NB4 (cell line): ENCODE data around the gene LIMS1.

Experiments
- CTCF ChIP-seq: IDR thresholded peaks from one replicate; pipeline ENCODE4 v1.5.1; 2012; ENCODE audit warnings: low read depth, low read length
- MAX ChIP-seq: IDR thresholded peaks from 2 replicates; pipeline ENCODE4 v1.6.1; 2011; ENCODE audit warnings: low read depth, low read length
- MYC ChIP-seq: IDR thresholded peaks from 2 replicates; pipeline ENCODE4 v1.6.1; 2011; ENCODE audit warnings: low read depth, low read length
- POLR2A ChIP-seq: IDR thresholded peaks from 2 replicates; pipeline ENCODE4 v1.6.1; 2011; ENCODE audit warnings: mild to moderate bottlenecking; ENCODE audit not compliant: insufficient read length; ENCODE audit errors: extremely low read depth

DNA sequence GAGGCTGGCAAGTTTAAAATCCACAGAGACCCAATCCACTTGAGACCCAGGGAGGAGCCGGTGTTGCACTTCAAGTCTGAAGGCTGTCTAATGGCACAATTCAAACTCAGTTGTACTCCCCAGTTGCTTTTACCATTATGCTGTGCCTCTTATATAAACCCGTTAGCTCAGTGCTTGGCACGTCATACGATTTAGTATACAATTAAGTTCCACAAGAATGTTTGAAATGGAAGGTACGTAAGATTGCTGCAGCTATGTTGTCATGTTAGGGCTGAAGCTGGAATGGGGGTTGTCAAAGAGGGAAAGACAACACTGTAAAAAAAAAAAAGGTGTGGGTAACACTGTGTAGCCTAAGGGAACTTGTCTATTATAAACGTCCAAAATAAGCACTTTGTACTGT lies 30.2 kb downstream of the LIMS1 start:
- TF ChIP-seq CTCF = no peak
- TF ChIP-seq POLR2A = no peak
- no peak for TF ChIP-seq MYC
- no peak for TF ChIP-seq MAX
